ENCODE measurements around the gene SLC66A2. TPM values are rescaled to one million over a fixed set of nuclear protein-coding genes. Genes with fewer than 3 reads are reported as not detected.
A peak's percentile ranks its signal among the peaks of the same experiment; 100 is the strongest.

The SLC66A2 gene
- total and polyA plus RNA-seq, 2 of the 13 experiments (the other 11 are each of a cell fraction or from before 2014, with no cell fraction given): 33.5 to 41.9 TPM

GRCh38 chr18:79985172-79985571 is 33.7 kb upstream of the SLC66A2 start (continued):
- TF ChIP-seq ZNF691 (CRISPR knock-in tag; IDR thresholded peaks at IDR 0.05; ENCODE audit: borderline replicate concordance, low read depth) (peak; percentile 18; the same call in 1 of the 2 replicates), NFE2L1 (CRISPR knock-in tag; IDR thresholded peaks at IDR 0.05; ENCODE audit: borderline replicate concordance) (no peak), AGO2 (optimal IDR thresholded peaks at IDR 0.05; ENCODE audit: low read depth, low read length) (no peak), ZNF142 (CRISPR knock-in tag; IDR thresholded peaks at IDR 0.05) (no peak), RBAK (CRISPR knock-in tag; IDR thresholded peaks at IDR 0.05) (no peak), ZBTB37 (CRISPR knock-in tag; IDR thresholded peaks at IDR 0.05) (no peak), BRCA1 (CRISPR knock-in tag; IDR thresholded peaks at IDR 0.05) (no peak), MED13 (CRISPR knock-in tag; IDR thresholded peaks at IDR 0.05) (no peak), PAF1 (CRISPR knock-in tag; IDR thresholded peaks at IDR 0.05) (no peak), GRHL1 (CRISPR knock-in tag; conservative IDR thresholded peaks at IDR 0.05) (no peak), ZKSCAN1 (IDR thresholded peaks at IDR 0.05; ENCODE audit: low read length) (no peak), CEBPB (IDR thresholded peaks at IDR 0.05; ENCODE audit: borderline replicate concordance, low read depth, low read length) (no peak), CEBPG (CRISPR knock-in tag; IDR thresholded peaks at IDR 0.05) (no peak), NPAS2 (CRISPR knock-in tag; IDR thresholded peaks at IDR 0.05; ENCODE audit: borderline replicate concordance) (no peak), MIXL1 (CRISPR knock-in tag; IDR thresholded peaks at IDR 0.05) (no peak), ZFP62 (CRISPR knock-in tag; IDR thresholded peaks at IDR 0.05) (no peak), MYPOP (CRISPR knock-in tag; IDR thresholded peaks at IDR 0.05) (no peak), CREM (IDR thresholded peaks at IDR 0.05) (no peak), CREM (CRISPR knock-in tag; IDR thresholded peaks at IDR 0.05) (no peak), ZNF619 (CRISPR knock-in tag; IDR thresholded peaks at IDR 0.05) (no peak)
